ENCODE data around the gene POU4F3. TPM values are rescaled to one million over a fixed set of nuclear protein-coding genes. Genes with fewer than 3 reads are reported as not detected.

Gene POU4F3
- total RNA-seq: under 1 TPM in 2 of 7 donors, not detected in 5; 0.10 to 0.16 TPM
- polyA plus RNA-seq: under 1 TPM in 2 of 3 donors, not detected in 1; 0.03 TPM
- long read RNA-seq, donor 1: 0 reads
- long read RNA-seq, donor 2: 0 reads

DNA sequence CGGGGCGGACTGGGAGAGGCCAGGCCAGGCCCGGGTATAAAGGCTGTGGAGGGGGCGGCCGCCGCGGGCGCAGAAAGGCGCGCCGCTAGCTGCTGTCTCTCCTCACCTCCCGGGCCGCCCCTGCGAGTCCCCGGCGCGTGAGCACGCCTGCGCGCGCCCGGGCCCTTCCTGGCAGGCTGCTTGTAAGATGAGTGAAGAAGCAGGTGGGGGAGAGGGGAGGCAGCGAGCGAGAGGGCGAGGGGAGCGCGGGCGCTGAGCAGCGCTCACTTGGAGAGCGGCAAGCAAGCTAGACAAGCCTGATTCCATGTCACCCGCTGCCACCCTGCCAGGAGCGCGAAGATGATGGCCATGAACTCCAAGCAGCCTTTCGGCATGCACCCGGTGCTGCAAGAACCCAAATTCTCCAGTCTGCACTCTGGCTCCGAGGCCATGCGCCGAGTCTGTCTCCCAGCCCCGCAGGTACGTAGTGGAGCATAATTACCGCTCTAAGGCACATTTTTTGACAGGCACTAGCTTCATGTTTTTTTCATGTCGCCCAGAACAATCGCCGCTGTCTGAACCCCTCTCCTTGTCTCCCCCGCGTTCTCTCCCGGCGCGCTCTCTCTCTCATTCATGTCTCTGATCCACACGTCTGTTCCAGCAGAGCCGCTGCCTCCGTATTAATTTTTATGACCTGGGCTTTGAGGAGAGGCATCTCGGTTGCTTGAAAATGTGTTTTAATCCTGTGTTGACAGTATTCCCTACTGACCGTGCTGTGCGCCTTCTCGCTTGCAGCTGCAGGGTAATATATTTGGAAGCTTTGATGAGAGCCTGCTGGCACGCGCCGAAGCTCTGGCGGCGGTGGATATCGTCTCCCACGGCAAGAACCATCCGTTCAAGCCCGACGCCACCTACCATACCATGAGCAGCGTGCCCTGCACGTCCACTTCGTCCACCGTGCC is at the start of gene POU4F3:
POU4F3 (plus strand) TSS at position 66 of the 941 bp plus-strand sequence; CDS start at position 340, 274 bp downstream.
- Histone ChIP-seq H3K4me1 (peaks cover 0 to 29% (median 6%) of the 10 kb centered on the region in 6 donors), H3K27ac (no peak within 1 kb of the TSS), H3K4me3 (peak within 1 kb of the TSS in 1 of 8 donors; percentile 15), H3K27me3 (replicated peaks in 1 of 7) (peaks cover 0 to 99% (median 79%) of the 10 kb centered on the region in 7 donors), H3K36me3 (no peaks in the 10 kb centered on the region), H3K9me3 (peaks cover 0 to 3% (median 0%) of the 10 kb centered on the region in 8 donors)
- 4 to 8% (median 7%) methylated on average over 58 to 70 of the region's 70 CpGs for WGBS, 5 donors
- TF ChIP-seq POLR2AphosphoS5 (IDR thresholded peaks at IDR 0.05) (no peak), CTCF (IDR thresholded peaks at IDR 0.05 in 8 of 11, conservative IDR thresholded peaks at IDR 0.05 in 3 of 11) (no peak), POLR2A (IDR thresholded peaks at IDR 0.05) (no peak)
- intact Hi-C loops (cut with DNase I; ENCODE audit: low total_unique reads): no loop called here
- no peak for DNase-seq

DNA sequence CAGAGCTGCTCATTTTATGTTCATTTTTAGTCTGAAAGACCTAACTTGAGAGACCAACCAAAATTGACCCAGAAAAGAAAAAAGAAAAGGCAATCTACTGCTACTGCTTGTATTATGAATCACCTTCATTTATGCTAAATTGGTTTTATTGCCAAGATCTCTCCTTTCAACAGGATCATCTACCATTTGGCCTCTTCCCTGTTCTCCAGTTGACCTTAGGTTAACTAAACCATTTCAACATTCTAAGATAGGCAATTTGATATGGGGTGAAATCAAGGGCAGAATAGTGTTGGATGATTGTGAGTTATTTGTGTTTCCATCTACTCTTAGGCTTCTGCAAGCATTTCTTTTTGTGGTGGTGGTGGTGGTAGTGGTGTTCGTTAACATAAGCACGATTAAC is 48.3 kb upstream of the POU4F3 start:
- 90 to 99% (median 95%) methylated on average over 2 of the region's 2 CpGs for WGBS, 5 donors
- Histone ChIP-seq H3K9me3 (no peaks in the 10 kb centered on the region), H3K4me3 (no peak overlapping the region), H3K27ac (no peak overlapping the region), H3K36me3 (peaks cover 0 to 31% (median 19%) of the 10 kb centered on the region in 6 donors), H3K27me3 (replicated peaks in 1 of 7) (no peaks in the 10 kb centered on the region), H3K4me1 (no peaks in the 10 kb centered on the region)
- TF ChIP-seq POLR2A (IDR thresholded peaks at IDR 0.05) (no peak), POLR2AphosphoS5 (IDR thresholded peaks at IDR 0.05) (no peak), CTCF (IDR thresholded peaks at IDR 0.05 in 8 of 11, conservative IDR thresholded peaks at IDR 0.05 in 3 of 11) (no peak)
- no peak for DNase-seq
- intact Hi-C loops (cut with DNase I; ENCODE audit: low total_unique reads): loop anchor here (5.0 kb wide), 1 partner anchor 137 kb away; no protein-coding TSS in a partner anchor

DNA sequence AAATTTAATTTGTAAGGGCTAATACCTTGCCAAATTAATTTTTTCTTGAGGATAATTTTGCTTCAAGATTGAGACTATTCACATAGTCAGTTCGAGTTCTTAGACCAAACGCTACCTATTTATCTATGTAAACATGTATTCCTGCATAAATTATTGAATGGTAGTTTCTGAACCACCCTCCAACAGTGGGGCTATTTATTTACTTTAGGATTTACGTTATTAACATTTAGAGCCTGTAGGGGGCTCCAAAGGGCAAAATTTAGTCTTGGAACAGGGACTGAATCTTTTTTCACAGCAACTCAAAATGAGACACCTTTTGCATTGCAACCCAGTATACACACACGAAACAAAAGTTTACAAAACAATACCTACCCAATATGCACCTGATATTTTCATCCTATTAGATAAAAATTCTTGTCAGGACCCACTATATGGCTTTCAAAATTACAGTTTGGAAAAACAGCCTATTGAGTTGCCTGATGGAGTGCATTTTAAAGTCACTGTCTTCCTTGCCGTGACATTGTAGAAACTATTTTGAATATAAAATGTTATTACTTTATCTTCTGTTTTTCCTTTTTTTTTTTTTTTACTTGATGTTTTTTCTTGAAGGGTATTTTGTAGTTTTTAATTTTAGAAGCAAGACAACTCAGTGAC is 47.1 kb upstream of the POU4F3 start:
- Histone ChIP-seq H3K36me3 (peaks cover 0 to 19% (median 9%) of the 10 kb centered on the region in 6 donors), H3K27me3 (replicated peaks in 1 of 7) (no peaks in the 10 kb centered on the region), H3K9me3 (no peaks in the 10 kb centered on the region), H3K4me3 (no peak overlapping the region), H3K4me1 (no peaks in the 10 kb centered on the region), H3K27ac (no peak overlapping the region)
- 21 to 23% (median 23%) methylated on average over 5 of the region's 5 CpGs for WGBS, 5 donors
- no peak for DNase-seq
- TF ChIP-seq POLR2A (IDR thresholded peaks at IDR 0.05): no peak
- no peak for TF ChIP-seq POLR2AphosphoS5 (IDR thresholded peaks at IDR 0.05)
- TF ChIP-seq CTCF (IDR thresholded peaks at IDR 0.05 in 8 of 11, conservative IDR thresholded peaks at IDR 0.05 in 3 of 11): peak in 8 of 11 experiments; percentile 22 to 62 (median 60)
- intact Hi-C loops (cut with DNase I; ENCODE audit: low total_unique reads): loop anchor here (5.0 kb wide), 1 partner anchor 136 kb away; no protein-coding TSS in a partner anchor

All from spleen (tissue), 13 donors.